Germinal center (tissue), 1 donor: ENCODE measurements around the gene TTC9.
"Not testable (repeated sequence)": the region's sequence is repeated elsewhere in the genome, so short reads cannot be mapped to it uniquely, and the experiment has no call there.

Source experiments
- DNase-seq: peaks from one replicate; pipeline ENCODE4 v3.0.0; 2012; ENCODE audit warnings: mixed read lengths, low spot score

TTC9 gene

DNA sequence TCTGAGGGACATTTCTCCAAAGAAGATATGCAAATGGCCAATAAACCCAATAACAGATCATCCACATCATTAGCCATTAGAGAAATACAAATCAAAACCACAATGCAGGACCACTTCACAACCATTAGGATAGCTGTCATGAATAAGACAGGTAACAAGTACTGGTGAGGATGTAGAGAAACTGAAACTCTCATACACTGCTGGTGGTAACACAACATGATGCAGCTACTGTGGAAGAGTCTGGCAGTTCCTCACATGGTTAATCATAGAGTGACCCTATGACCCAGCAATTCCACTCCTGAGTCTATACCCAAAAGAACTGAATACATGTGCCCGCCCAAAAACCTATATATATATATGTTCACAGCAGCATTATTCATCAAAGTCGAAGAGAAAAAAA lies 39.0 kb downstream of the TTC9 start:
- no peak for DNase-seq

DNA sequence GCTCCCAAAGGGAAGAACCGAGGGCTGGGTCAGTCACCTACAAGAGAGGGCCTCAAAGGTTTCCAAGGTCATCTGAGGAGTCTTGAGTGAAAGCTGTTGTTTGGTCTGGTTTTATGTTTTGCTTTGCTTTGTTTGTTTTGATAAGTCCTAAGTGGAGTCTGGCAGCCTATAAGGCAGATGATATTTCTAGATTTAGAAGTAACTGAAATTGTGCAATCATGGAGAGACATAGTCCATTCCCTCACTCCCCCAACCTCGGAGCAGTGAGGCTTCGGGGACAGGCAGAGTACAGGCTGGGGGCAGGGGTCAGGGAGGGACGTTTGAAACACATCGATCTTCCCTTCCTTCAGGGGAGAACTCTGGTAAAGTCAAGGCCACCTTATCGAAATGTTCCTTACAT lies 42.3 kb downstream of the TTC9 start:
- DNase-seq, result no peak

DNA sequence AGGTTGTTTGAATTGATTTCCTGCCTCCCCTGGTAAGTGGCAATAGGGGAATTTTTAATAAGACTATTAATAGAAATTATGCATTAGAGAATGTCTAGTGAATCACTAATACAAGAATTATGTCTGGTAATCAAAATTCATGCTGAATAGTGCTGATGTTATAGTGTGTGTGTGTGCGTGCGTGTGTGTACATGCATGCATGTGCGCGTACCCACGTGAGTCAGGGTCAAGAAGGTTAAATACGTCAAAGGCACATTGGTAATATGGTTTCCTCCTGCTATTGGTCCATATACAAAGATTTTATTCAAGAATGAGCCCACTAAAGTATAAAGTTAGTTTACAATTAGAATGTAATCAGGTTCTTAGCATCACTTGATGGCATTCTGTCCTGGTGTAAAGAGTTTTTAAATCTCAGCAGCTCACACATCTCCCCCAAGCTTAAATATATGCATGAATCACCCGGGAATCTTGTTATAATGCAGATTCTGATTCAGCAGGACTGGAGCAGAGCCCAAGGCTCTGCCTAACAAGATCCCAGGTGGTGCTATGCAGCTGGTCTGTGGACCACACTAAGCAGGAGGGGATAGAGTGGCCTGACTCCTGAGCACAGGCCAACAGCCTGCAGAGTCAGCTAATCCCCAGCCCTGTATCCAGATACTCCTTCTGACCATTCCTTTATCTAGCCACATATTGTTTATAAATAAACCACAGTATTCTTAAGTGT lies 43.9 kb downstream of the TTC9 start:
- DNase-seq, result no peak

DNA sequence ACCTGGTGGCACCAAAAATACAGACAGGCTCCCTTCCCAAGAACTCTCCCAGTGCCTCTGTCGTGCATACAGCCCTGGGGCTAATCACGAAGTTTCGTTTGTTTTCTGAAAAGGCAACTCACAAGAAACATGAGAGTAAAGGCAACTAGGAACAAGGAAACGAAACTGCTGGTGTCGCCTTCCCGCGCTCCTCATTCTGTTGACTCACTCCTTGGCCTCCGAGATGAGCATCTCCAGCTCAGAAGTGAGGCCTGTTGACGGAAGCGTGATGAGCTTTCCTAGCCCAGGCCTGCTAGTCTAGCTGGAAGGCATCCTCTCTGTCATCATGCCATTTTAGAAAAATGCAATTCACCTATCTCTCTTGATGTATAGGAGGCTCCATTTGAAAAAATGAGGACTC lies 50.5 kb downstream of the TTC9 start:
- DNase-seq, result no peak

DNA sequence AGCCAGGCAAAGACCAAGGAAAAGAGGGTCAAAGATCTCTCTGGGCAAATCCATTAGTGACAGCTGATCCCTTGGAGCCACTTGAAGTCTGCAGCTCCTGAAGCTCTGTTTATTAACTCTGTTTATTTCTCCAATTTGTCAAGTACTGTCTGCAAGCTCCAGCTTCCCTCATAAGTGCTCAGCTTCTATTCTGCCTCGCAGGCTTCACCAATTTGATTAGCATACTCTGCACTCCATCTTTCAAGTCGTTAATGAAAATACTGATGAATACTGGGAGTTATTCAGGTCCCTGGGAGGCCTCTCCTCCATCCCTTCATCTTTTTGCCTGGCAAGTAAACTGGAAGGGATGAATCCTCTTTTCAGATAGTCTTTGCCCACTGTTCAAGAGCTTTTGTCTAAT lies 54.3 kb downstream of the TTC9 start:
- no peak for DNase-seq

DNA sequence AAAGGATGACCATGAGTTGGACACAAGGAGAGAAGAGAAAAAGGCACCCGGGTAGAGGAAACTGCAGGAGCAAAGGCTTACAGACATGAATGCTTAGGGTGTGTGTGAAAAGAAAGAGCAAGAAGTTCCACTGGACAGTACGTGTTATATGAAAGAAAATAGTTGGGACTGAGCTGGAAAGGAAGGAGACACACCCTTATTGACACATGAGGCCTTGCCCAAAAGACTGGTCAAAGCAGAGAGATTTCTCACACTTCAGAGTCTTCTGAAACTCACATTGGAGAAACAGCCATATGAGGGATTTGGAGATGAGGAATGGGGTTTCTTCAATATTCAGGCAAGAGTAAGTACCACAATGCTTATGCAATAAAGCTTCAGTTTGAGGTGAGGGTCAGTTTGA lies 56.0 kb downstream of the TTC9 start:
- DNase-seq, result no peak

DNA sequence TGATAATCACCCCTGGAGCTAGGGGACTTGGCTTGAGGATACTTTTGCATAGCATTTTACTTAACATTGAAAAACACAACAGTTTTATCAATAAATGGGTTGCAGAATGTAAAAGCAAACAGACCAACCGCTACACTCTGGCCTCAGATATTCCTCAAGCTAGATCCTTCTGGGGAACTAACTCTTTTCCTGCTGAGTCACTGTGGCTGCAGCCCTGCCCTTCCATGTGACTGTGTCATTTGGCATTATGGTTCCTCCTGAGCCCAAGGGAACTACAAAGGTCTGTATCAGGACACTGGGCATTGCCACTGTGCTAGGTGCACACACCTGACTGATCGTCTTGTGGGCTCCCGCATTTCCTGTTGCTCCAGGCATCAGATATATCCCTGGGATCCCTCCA lies 56.6 kb downstream of the TTC9 start:
- no peak for DNase-seq

DNA sequence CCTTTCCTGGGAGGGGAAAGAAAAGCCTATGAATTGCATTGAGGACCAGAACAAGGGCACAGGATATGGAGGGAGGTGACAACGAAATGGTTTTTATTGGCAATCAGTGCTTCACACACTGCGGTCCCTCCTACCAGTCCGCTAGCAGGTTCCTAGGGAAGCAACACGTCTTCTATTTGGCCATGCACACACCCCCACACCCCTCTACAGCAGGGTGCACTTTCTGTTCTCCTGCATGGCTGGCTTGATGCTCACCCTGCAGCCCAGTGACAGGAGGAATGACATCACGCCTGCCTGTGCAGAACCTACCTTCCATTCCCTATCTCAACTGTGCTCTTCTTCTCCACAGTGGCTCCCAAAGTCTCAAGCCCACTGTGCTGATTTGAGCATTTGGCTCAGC lies 57.9 kb downstream of the TTC9 start:
- no peak for DNase-seq

DNA sequence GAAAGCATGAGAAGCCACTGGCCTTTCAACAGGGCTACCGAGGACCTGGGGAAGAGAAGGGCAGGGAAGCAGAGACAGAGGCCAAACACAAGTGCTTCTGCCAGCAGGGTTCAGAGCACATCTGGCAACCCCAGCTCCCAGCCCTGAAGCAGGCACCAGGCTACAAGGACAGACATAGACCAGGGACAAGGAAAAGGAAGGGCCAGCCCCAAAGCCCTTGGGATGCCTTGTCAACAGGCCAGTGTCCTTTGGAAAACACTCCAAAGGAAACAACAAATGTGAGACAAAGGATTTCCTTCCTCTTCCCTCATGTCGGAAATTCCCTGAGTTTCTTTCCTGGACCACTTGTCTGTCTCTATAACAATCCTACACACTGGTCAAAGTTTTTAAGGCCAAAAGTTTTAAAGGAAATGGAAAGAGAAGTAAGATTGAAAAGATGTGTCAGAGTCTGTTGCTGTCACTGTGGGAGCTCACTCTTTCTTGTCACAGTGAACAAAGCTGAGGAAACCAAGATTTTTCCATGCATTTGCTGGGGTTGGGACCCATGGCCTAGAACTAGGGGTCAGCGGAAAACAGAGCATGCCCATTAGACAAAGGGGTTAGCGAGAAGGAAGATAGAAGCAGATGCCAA lies 59.4 kb downstream of the TTC9 start:
- no peak for DNase-seq

DNA sequence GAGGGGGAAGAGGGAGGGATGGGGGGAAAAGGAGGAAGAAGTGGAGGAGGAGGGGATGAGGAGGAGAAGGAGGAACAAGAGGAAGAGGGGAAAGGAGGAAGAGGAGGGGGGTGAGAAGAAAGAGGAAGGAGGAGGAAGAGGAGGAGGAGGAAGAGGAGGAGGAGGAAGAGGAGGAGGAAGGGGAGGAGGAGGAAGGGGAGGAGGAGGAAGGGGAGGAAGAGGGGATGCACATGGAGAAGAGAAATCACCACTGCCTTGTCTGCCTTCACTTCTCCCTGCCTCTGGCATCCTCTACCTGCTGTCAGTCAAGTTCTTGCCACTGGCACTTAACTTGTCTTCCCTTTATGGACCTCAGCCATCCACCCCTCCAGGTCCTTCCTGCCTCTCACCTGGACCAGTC lies 59.9 kb downstream of the TTC9 start:
- DNase-seq, result no peak

DNA sequence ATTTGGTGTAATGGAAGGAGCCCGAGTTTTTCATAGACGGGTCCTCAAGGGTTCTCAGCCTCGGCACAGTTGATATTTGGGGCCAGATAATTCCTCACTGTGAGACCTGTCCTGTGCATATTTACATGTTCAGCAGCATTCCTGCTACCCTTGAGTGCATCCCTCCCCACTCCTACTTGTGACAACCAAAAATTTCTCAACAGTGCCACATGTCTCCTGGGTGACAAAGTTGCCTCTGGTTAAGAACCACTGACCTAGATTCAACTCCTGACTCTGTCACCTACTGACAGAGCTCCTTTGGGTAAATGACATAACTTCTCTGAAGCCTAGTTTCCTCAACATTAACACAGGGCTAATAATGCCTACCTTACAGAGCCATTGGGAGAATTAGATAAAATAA lies 60.4 kb downstream of the TTC9 start:
- no peak for DNase-seq

DNA sequence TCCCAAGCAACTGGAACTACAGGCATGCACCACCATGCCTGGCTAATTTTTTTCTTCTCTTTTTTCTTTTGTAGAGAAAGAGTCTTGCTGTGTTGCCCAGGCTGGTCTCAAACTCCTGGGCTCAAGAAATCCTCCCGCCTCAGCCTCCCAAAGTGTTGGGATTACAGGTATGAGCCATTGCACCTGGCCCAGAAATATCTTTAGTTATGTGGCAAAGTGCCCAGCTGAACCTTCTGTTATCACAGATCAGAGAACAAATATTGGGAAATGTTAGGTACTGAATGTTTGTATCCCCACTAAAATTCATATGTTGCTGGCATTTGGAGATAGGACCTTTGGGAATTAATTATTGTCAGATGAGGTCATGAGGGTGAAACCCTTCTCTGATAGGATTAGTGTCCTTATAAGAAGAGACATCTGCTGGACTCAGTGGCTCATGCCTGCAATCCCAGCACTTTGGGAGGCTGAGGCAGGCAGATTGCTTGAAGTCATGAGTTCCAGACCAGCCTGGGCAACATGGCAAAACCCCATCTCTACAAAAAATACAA lies 62.0 kb downstream of the TTC9 start:
- DNase-seq, result not testable (repeated sequence)

DNA sequence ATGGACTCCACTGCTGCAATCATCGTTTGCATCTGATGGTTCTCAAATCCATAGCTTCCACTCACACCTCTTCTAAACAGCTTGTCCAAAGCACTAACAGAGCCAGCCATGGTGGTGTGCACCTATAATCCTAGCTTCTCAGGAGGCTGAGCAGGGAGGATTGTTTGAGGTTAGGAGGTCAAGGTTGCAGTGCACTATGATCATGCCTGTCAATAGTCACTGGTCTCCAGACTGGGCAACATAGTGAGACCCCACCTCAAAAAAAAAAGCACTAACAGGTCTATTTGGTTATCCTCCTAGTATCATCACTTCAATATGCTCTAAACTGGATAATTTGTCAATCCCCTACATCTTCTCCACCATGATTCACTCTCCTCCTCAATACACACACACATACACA lies 63.2 kb downstream of the TTC9 start:
- no peak for DNase-seq

DNA sequence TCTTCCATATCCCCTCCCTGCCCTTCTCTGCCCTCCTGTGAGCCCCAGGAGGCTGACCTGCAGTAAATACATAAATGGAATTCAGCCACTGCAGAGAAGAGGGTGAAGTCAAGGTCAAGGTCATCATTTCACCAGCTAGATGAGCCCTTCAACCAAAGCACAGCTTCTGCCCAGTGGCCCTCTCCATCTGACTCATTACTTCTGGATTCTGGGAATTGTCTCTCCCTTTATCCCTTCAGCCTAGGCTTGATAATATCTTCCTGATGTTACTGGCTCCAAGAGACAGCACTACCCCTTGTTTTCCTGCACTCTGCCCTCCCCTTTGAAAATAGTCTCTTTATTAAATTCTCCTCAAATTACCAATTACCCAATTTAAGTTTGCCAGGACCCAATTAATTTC lies 64.5 kb downstream of the TTC9 start:
- no peak for DNase-seq

DNA sequence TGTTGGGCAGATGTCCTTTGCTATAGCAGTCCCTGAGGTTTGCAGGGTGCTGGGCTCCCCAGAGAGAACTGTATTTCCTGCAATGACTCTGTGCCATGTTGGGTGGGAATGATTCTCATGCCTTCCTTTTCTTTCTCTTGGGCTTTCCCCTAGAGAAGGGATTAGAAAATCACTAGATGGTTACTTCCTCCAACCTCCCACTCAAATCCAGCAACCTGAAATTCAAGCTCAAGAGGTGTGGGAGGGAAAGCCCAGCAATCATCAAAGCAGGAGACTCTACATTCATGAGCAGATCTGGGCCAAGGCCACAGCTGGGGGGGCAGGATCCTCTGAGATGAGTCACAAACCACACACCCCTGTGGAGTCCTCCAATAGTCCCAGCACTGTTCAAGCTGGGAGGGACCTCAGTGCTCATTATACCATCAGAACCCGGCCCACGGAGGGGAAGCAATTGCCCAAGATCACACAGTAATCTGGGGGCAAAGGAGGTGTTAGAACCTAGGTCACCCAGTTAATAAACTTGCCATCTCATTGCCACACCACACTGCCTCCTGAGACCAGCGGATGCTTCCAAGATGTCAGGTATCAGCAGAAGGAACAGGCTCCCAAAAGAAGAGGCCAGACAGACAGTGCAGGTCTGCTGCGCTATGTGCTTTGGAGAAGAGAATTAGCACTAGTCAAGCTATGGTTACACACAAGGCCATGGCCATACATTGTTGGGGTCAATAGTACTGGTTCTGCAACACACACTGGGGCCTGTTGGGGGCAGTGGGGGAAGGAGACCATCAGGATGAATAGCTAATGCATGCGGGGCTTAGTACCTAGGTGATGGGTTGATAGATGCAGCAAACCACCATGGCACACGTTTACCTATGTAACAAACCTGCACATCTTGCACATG lies 65.7 kb downstream of the TTC9 start:
- no peak for DNase-seq

DNA sequence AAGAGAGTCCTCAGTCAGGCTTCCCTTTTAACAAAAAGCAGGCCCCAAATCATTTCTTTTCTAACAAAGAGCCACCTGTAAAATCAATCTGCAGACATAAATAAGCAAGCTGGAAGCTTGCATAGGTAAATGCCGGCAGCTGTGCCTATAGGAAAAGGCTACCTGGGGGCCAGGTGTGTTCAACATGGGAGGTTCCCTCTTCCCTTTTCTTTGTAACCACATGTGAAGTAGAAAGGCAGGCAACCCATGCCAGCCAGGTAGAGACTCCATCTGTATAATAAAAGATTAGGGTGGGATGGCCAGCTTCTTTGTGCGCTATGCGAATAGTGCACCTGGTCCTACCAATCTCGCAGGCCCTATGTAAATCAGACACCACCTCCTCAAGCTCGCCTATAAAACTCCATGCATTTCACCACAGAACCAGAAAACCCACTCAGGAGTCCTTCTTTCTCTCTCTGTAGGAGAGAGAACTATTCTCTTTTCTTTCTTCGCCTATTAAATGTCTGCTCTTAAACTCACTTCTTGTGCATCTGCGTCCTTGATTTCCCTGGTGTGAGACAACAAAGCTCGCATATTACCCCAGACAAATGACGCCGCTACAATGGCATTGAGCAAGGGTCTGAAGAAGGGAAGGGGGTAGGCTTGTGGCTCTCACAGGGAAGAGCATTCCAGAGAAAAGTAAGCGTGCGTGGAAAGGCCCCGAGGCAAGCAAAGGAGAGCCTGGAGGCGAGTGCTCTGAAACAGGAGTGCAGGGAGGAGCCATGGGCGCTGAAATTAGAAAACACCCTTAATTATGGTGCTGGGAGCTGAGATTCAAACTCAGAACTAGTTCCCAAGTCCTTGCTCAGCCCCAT lies 67.2 kb downstream of the TTC9 start:
- no peak for DNase-seq

DNA sequence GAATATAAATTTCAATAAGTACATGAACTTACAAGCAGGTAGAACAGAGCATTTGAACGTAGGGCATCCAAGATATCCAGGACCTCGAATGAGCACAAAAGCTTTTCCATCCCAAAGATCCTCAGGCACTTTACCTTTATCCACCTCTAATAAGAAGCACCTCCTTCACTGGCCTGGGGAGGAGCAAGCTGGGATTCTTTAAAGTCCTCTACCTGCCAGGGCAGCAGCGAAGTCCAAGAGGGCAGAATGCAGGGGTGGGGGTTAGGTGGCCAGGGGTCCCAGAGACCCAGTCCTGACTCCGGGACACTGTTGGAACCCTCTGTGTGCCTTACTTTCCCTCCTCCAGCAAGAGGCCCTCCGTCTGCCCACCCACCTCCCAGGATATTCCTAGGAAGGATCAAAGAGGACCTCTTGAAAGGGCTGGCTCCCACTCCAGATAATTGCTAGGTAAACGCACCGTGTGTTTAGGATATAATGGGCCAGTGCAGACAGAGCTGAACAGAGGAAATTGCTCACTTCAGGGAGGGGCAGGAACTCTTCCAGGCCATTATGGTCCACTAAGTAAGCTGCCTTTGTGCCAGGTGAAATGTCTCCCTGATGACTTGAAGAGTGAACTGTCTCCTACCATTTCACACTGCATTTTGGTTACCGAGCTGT lies 68.1 kb downstream of the TTC9 start:
- DNase-seq, result no peak

DNA sequence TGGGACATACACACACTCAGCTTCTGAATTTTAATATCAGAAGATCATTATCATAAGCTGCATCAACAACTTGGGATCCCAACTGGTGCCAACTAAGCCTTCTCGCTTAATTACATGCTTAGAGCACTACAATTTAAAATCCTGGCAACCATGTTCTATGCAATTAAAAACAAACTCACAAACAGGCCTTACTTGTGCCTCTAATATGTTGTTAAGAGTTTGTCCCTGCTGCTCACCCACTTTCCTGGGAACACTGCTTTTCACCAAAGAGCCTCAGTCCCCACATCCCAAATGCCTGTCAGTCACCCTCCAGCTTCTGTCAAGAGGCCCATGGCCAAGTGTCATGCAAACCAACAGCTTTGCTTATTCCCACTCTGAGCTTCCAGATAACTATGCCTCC lies 69.7 kb downstream of the TTC9 start:
- no peak for DNase-seq

DNA sequence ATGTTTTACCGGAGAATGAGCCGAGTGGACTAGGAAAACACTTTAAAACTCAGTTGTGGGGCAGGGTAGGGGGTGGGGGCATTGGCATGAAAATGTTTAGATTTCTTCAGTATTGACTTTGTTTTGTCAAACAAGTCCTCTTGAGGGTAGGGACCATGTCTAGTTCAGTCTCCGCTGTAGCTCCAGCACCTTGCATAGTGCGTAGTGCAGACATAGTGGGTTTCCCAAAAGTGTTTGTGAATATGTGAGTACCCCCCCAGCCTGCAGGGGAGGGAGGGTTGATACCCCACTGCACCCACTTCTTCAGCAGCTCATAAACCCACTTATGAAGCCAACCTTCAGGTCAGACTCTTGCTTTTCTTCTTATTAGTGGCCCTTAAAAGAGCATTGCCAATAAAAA lies 71.4 kb downstream of the TTC9 start:
- DNase-seq, result no peak

DNA sequence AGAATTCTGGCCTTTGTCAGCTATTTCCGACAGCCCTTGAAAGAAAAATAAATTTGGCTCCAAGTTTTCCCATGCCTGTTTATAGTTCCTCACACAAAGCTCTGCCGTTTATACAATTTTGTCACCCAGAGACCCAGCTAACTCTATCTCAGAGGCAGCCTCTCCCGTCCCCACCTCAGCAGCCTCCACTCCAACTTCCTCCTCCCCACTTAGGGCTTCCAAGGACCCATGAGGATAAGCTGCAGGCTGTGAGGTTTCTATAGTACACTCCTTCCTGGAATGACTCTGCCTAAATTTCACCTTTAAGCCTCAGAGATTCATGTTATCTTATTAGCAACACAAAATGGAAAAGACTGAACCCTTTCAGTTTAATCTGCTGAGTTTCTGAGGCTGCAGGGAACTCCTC lies 71.8 kb downstream of the TTC9 start:
- DNase-seq, result no peak

DNA sequence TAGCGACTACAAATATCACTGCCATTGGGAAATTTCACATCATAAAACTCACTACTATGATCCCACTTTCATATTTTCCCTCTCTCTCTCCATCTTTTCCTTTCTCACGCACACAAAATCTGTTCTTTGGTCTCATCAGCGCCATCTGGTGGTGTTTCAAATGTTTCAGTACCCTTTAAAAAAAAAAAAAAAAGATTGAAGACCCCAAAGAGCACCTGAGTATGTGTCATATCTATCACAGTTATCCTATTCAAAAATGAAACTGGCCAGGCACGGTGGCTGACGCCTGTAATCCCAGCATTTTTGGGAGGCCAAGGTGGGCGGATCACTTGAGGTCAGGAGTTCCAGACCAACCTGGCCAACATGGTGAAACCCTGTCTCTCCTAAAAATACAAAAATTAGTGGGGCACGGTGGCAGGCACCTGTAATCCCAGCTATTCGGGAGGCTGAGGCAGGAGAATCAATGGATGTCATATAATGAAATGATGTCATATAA lies 72.4 kb downstream of the TTC9 start:
- peak; percentile 61 for DNase-seq
